ENCODE data around the gene LIPC.

LIPC gene

DNA sequence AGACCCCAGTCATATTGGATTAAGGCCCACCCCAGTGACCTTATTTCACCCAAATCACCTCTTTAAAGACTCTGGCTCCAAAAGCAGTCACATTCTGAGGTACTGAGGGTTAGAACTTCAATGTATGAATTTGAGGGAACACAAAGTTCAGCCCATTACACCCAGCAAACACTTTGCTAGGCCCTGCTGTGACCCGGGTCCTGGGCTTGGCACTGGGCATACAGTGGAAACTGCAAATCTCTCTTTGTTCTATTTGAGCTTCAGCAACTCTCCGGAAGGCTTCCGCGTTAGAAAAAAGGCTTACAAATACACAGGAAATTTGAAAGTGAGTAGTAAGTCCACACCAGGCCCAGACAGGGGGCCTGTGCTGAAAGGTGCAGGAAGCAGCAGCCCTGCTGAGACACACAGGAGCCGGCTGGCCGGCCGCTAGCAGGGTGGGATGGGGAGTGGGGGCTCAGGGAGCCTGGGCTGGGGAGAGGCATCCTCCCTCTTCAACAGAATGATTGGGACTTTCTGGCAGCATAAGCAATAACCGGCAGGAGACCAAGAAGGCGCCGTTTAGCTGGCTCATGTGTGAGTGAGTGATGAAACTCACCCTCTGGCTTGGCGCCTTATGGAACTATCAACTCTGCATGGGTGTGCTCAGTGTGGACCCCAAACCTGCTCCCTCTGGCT, 13.0 kb downstream of the LIPC start:
- no peak for TF ChIP-seq ZFX (IDR thresholded peaks at IDR 0.05; ENCODE audit: borderline replicate concordance)
- TF ChIP-seq, protein P1, sequence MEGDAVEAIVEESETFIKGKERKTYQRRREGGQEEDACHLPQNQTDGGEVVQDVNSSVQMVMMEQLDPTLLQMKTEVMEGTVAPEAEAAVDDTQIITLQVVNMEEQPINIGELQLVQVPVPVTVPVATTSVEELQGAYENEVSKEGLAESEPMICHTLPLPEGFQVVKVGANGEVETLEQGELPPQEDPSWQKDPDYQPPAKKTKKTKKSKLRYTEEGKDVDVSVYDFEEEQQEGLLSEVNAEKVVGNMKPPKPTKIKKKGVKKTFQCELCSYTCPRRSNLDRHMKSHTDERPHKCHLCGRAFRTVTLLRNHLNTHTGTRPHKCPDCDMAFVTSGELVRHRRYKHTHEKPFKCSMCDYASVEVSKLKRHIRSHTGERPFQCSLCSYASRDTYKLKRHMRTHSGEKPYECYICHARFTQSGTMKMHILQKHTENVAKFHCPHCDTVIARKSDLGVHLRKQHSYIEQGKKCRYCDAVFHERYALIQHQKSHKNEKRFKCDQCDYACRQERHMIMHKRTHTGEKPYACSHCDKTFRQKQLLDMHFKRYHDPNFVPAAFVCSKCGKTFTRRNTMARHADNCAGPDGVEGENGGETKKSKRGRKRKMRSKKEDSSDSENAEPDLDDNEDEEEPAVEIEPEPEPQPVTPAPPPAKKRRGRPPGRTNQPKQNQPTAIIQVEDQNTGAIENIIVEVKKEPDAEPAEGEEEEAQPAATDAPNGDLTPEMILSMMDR (IDR thresholded peaks at IDR 0.05): no peak
- H3K27ac ChIP-seq: no peak overlapping the region

DNA sequence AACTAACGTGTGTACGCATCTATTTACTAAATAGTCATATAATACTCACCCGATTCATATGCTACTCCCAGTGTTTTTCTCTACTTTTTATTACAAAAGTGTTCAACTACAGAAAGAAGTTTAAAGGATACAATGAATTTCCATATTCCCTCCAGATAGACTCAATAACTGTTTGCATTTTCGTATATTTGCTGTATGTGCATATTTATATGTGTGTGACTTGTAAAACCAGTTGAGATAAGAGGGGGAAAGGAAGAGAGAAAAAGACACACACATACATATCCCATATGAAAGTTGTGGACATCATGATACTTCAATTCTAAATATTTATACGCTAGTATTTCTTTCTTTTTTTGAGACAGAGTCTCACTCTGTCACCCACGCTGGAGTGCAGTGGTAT, 14.1 kb downstream of the LIPC start:
- no peak overlapping the region for H3K27ac ChIP-seq
- TF ChIP-seq, protein P1 (IDR thresholded peaks at IDR 0.05): no peak
- no peak for TF ChIP-seq ZFX (IDR thresholded peaks at IDR 0.05; ENCODE audit: borderline replicate concordance)

DNA sequence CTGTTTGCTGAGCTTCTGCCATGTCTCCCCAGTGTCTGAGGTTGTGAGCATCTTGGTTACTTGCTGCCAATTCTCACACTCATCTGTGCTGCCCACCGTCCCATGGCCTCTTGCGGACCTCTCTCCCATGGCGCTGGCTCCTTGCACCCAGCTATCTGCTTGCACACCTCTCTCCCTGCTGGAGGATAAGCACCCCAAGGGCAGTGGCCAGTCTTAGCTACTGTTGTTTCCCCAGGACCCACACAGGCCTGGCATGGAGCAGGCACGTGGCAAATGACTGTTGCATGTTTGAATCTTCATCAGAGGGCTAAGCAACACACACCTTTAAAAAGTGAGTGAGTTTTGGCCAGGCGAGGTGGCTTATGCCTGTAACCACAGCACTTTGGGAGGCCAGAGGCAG, 14.7 kb downstream of the LIPC start:
- H3K27ac ChIP-seq: no peak overlapping the region
- TF ChIP-seq, protein P1 (IDR thresholded peaks at IDR 0.05): no peak
- TF ChIP-seq ZFX (IDR thresholded peaks at IDR 0.05; ENCODE audit: borderline replicate concordance): no peak

DNA sequence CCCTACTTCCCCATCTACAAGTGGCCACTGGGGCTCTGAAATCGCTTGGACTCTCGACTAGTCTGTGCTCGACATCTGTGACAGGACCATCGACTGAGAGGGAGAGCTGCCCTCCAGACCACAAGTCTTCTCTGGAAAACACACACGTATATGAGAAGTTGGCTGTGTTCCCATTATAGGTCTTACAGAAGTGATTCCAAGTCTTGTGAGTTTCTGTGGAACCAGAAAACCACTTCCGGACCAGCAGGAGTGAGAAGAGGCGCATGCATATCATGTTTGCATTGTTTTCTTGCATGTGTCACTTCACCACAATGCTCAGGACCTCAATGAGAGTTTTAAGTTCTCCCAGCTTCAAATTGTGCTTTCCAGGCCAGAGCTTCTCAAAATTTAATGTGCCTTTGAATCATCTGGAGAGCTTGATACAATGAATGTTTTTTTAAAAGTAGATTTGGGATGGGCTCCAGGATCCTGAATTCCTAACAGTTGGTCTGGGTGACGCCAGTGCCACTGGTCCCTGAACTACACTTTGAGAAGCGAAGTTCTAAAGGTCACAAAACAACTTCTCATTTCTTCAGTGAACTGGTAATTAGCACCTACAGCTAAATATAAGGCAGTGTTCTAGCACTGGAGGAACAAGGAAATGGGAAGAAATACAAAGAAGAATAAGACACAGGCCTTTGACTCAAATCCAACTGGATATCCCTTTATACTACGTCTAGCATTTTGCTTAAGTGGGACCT, 15.7 kb downstream of the LIPC start:
- TF ChIP-seq, protein P1 (IDR thresholded peaks at IDR 0.05): no peak
- TF ChIP-seq ZFX (IDR thresholded peaks at IDR 0.05; ENCODE audit: borderline replicate concordance): no peak
- H3K27ac ChIP-seq: no peak overlapping the region

DNA sequence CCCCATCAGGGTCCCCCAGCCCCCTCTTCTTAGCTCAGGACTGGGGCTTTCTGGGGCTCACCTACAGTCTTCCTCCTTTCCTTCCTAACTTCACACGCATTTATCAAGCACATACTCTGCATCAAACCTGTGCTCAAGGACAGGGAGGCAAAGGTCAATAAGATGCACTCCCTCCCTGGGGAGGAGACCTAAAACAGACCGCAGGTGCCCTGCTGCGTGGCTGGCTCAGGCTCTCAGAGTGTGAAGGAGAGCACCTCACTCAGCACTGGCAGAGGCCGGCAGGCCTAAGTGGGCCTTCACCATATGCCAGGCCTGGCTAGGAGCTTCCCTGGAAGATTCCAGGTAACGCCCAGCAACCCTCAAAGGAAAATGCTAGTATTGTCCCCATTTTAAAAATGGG, 16.5 kb downstream of the LIPC start:
- TF ChIP-seq ZFX (IDR thresholded peaks at IDR 0.05; ENCODE audit: borderline replicate concordance): no peak
- TF ChIP-seq, protein P1 (IDR thresholded peaks at IDR 0.05): no peak
- no peak overlapping the region for H3K27ac ChIP-seq

DNA sequence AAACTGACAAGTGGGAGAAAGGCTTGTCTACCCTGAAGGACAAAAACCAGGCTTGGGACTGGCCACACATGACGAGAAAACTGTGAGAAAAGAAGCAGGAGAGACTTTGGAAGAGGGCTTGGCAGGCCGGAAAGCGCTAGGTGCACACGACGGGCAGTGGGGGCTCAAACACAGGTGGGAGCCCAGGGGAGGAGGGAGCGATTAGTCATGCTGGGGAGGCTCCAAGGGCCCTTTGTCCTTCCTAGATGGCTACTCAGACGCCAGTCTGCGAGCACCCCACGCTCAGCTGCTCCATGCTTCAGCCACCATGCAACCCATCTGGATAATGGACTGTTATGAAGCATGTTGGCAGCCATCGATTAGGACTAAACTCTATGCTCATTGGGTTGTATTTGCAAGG, 17.1 kb downstream of the LIPC start:
- no peak overlapping the region for H3K27ac ChIP-seq
- TF ChIP-seq, protein P1 (IDR thresholded peaks at IDR 0.05): no peak
- no peak for TF ChIP-seq ZFX (IDR thresholded peaks at IDR 0.05; ENCODE audit: borderline replicate concordance)

DNA sequence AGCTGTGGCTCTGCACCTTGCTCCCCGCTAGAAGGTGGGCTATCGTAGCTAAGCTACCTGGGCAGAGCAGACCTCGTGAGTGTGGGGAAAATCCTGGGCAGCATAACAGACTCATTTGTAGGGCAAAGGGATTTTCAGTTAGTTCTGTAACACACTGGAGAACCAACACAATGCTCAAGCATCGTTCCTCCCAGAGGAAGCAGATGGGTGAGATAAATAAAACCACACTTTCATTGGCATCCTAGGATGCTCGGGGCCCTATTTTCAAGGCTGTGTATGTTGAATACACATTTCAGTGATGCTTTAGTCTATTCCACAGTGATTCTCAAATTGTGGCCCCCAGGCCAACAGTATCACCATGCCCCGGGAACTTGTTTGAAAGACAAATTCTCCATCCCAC, 20.0 kb downstream of the LIPC start:
- TF ChIP-seq, protein P1 (IDR thresholded peaks at IDR 0.05): no peak
- TF ChIP-seq ZFX (IDR thresholded peaks at IDR 0.05; ENCODE audit: borderline replicate concordance): no peak

More for the DNA sequence above, 20.0 kb downstream of the LIPC start:
- H3K27ac ChIP-seq: no peak overlapping the region
